ENCODE results near the gene TEAD3.
"Not testable (repeated sequence)": the region's sequence is repeated elsewhere in the genome, so short reads cannot be mapped to it uniquely, and the experiment has no call there.

TEAD3 gene

DNA sequence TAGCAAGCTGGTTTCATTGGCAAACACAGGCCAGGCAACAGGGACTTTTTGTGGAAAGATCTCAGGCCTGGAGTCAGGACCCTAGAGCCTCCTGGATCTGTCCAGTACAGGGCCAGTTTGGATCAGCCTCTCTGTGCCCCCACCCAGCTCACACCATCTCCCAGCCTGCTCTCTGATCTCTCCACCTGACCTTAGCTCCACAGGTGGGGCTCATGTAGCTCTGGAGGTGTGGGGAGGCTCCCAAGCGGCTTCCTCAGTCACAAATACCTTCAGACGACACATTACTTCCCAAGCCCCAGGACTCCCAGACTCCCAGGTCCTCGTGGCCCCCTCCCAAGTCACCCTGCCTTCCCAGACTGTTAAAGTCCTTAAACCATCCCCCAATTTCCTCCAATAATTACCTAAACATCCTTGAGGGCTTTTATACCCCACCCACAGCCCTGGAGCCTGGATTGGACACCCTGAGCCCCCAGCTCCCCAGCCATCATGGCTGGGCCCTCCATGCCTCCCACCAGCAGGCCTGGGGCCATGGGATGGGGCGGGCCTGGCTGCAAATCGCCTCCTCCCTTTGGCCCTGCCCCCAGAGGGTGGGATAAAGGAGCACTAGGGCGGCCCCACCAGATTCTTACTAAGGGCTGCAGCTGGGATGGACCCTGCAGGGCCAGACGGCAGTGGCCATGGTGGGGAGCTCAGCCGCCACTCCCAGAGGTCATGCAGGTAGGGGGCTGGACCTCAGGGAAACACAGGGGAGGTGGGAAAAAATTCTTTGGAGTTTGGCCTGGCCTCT, 60.6 kb downstream of the TEAD3 start:
- peak overlapping the region in 1 of 2 donors; percentile 46 for H3K27ac Mint-ChIP-seq
- no peak overlapping the region for H3K4me3 Mint-ChIP-seq
- ATAC-seq (replicated peaks) (no peak), DNase-seq (no peak)
- no peaks in the 10 kb centered on the region for H3K36me3 Mint-ChIP-seq (ENCODE audit: insufficient read depth)
- no peaks in the 10 kb centered on the region for H3K9me3 Mint-ChIP-seq
- no peaks in the 10 kb centered on the region for H3K27me3 Mint-ChIP-seq
- H3K4me1 Mint-ChIP-seq (ENCODE audit: low read depth in 2 of 2) = no peaks in the 10 kb centered on the region

DNA sequence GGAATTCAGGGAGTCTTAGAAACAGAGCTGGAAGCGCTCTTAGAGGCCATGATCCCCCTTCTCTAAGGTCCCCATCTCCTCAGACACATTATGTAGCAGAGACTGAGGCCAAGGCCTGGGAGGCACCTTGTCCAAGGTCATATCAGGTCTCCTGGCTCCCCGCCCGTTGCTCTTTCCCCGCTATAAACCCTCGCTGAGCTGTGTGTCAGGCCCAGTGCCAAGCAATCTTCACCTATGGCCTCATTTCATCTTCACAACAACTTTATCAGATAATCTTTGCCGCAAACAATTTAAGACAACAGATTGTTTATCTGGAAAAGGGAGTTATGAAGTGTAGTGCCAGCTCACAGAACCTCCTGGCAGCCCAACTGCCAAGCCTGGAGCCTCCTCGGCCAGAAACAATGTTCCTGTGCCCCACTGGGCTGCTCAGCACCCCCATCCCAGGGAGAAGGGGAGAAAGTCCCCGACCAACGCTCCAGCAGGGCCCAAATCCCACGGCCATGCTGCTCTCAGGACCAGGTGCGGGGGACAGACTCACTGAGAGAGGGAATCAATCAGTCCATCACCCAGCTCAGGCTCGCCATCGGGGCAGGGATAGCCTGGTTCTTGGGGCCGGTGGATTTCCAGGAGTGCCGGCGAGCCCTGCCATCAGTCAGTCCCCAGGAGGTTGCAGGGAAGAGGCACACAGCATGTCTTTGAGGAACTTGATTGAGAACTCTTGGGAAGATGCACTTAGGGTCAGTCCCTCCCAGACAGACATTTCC, 61.6 kb downstream of the TEAD3 start:
- no peaks in the 10 kb centered on the region for H3K27me3 Mint-ChIP-seq

DNA sequence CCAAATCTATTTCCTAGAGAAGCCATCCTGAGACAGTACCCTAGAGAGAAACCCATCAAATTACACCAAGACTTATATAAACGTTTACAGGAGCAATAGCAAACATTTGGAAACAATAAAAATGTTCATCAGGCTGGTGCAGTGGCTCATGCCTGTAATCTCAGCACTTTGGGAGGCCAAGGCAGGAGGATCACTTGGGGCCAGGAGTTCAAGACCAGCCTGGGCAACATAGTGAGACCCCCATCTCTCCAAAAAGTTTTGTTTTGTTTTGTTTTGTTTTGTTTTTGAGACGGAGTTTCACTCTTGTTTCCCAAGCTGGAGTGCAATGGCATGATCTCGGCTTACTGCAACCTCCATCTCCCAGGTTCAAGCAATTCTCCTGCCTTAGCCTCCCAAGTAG, 64.2 kb downstream of the TEAD3 start:
- ATAC-seq (replicated peaks); H3K36me3 Mint-ChIP-seq (ENCODE audit: insufficient read depth); H3K27me3 Mint-ChIP-seq; H3K9me3 Mint-ChIP-seq; H3K4me1 Mint-ChIP-seq (ENCODE audit: low read depth in 2 of 2); H3K4me3 Mint-ChIP-seq; H3K27ac Mint-ChIP-seq; DNase-seq: not testable (repeated sequence)

More for the DNA sequence above, 61.6 kb downstream of the TEAD3 start:
- peak overlapping the region in 1 of 2 donors; percentile 35 for H3K27ac Mint-ChIP-seq
- no peak for ATAC-seq (replicated peaks)
- H3K36me3 Mint-ChIP-seq (ENCODE audit: insufficient read depth) = no peaks in the 10 kb centered on the region
- no peak for DNase-seq
- no peaks in the 10 kb centered on the region for H3K9me3 Mint-ChIP-seq
- H3K4me3 Mint-ChIP-seq = no peak overlapping the region
- no peaks in the 10 kb centered on the region for H3K4me1 Mint-ChIP-seq (ENCODE audit: low read depth in 2 of 2)

DNA sequence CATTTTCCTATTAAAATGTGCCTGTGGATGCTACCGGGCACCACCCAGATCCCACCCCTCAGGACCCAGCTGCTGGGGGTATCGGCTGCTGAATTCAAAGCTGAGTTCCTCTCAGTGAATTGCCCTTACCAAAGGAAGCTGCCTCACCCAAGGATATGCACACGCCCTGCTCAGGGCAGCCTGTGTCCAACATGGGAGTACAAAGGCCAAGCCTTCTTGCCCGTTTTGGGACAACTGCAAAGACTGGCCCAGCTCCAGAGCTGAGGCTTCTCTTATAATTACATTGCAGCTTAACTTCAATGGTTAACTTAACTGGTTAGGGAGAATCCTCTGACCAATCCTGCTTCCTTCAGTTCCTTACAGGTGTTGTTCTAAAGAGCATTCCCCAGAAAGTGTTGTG, 64.6 kb downstream of the TEAD3 start:
- Mint-ChIP-seq H3K27ac (no peak overlapping the region), H3K4me1 (ENCODE audit: low read depth in 2 of 2) (no peaks in the 10 kb centered on the region), H3K36me3 (ENCODE audit: insufficient read depth) (peaks cover 4% of the 10 kb centered on the region), H3K27me3 (no peaks in the 10 kb centered on the region), H3K9me3 (peaks cover 0 to 2% of the 10 kb centered on the region in 2 donors), H3K4me3 (no peak overlapping the region)
- ATAC-seq (replicated peaks) (no peak), DNase-seq (no peak)

DNA sequence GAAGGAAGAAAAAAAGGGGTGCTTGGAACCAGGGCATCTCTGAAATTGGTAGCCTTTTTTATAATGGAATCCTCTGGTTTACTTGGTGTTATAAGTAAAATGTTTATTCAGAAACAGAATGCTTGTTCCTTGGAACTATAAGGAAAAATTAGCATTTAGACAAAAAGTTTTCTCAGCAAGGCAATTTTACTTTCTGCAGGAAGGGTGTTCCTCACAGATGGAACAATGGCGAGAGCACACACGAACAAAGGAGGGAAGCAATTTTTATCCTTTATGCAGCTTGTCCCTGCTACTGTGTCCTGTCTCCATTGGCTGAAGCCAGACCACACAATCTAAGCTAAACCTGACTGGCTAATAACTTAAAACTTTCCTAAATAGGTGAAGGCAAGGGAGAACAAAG, 67.4 kb downstream of the TEAD3 start:
- no peak for DNase-seq
- peaks cover 11% of the 10 kb centered on the region for H3K36me3 Mint-ChIP-seq (ENCODE audit: insufficient read depth)
- H3K4me1 Mint-ChIP-seq (ENCODE audit: low read depth in 2 of 2) = no peaks in the 10 kb centered on the region
- no peak overlapping the region for H3K27ac Mint-ChIP-seq
- H3K9me3 Mint-ChIP-seq = peaks cover 0 to 2% of the 10 kb centered on the region in 2 donors
- H3K4me3 Mint-ChIP-seq = no peak overlapping the region
- H3K27me3 Mint-ChIP-seq = no peaks in the 10 kb centered on the region
- no peak for ATAC-seq (replicated peaks)

DNA sequence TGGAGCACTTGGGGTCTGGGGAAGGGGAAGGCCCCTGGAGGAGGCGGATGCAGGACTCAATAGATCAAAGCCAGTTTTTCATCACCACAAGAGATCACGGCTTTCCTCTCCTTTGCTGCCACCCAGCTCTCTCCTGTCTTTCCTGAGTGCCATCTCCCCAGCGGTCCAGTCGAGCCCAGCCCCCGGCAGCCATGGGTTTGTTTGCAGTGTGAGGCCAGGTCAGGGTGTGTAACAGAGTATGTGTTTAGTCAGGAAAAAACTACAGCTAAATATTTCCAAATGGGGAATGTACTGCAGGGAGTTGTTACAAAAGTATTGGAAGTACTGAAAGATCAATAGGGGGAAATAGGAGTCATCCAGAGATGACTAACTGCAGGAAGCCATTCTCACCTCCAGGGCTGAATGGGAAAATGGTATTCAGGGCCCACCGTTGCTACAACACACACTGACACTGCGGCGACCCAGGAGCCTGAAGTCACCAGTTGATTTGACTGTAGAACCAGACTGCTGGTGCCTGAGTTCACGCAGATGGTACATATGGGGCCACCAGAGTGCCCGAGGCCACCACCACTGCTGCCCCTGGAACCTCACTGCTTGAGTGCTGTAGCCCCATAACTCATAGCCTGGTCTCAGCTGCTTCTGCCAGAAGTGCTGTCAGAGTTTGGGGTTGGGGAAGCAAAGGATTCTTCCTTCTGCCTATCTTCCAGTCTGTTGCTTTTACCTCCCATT, 68.3 kb downstream of the TEAD3 start:
- no peak overlapping the region for H3K27ac Mint-ChIP-seq
- ATAC-seq (replicated peaks) = no peak
- H3K27me3 Mint-ChIP-seq = no peaks in the 10 kb centered on the region

DNA sequence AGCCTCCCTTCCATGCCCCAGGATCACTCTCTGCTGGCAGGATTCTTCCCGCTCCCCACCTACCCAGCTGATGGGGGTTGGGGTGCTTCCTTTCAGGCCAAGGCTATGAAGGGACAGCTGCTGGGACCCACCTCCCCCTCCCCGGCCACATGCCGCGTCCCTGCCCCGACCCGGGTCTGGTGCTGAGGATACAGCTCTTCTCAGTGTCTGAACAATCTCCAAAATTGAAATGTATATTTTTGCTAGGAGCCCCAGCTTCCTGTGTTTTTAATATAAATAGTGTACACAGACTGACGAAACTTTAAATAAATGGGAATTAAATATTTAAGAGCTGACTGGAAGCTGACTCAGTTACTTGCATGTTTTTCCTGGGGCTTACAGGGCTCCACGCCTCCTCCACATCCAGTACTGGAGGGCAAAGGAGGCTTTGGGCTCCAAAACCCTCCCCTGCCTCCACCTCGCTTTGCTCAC, 69.0 kb downstream of the TEAD3 start:
- H3K9me3 Mint-ChIP-seq = peaks cover 0 to 2% of the 10 kb centered on the region in 2 donors
- no peaks in the 10 kb centered on the region for H3K4me1 Mint-ChIP-seq (ENCODE audit: low read depth in 2 of 2)

More for the DNA sequence above, 68.3 kb downstream of the TEAD3 start:
- H3K9me3 Mint-ChIP-seq = peaks cover 0 to 2% of the 10 kb centered on the region in 2 donors
- no peaks in the 10 kb centered on the region for H3K4me1 Mint-ChIP-seq (ENCODE audit: low read depth in 2 of 2)
- no peak for DNase-seq
- peaks cover 16% of the 10 kb centered on the region for H3K36me3 Mint-ChIP-seq (ENCODE audit: insufficient read depth)
- no peak overlapping the region for H3K4me3 Mint-ChIP-seq

DNA sequence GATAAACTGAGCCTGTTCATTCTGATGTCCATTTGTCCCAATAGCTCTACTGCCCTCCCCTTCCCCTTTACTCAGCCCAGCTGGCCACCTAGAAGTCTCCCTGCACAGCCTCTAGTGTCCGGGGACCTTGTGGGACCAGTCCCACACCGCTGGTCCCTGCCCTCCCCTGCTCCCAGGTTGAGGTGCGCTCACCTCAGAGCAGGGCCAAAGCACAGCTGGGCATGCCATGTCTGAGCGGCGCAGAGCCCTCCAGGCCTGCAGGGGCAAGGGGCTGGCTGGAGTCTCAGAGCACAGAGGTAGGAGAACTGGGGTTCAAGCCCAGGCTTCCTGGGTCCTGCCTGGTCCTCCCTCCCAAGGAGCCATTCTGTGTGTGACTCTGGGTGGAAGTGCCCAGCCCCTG, 69.4 kb downstream of the TEAD3 start:
- no peak for ATAC-seq (replicated peaks)
- Mint-ChIP-seq H3K9me3 (peaks cover 0 to 2% of the 10 kb centered on the region in 2 donors), H3K36me3 (ENCODE audit: insufficient read depth) (peaks cover 27% of the 10 kb centered on the region), H3K4me3 (no peak overlapping the region), H3K27me3 (no peaks in the 10 kb centered on the region), H3K4me1 (ENCODE audit: low read depth in 2 of 2) (no peaks in the 10 kb centered on the region), H3K27ac (no peak overlapping the region)
- no peak for DNase-seq

More for the DNA sequence above, 69.0 kb downstream of the TEAD3 start:
- H3K27ac Mint-ChIP-seq = no peak overlapping the region
- DNase-seq = no peak
- no peak for ATAC-seq (replicated peaks)
- H3K27me3 Mint-ChIP-seq = no peaks in the 10 kb centered on the region
- peaks cover 23% of the 10 kb centered on the region for H3K36me3 Mint-ChIP-seq (ENCODE audit: insufficient read depth)
- H3K4me3 Mint-ChIP-seq = no peak overlapping the region

DNA sequence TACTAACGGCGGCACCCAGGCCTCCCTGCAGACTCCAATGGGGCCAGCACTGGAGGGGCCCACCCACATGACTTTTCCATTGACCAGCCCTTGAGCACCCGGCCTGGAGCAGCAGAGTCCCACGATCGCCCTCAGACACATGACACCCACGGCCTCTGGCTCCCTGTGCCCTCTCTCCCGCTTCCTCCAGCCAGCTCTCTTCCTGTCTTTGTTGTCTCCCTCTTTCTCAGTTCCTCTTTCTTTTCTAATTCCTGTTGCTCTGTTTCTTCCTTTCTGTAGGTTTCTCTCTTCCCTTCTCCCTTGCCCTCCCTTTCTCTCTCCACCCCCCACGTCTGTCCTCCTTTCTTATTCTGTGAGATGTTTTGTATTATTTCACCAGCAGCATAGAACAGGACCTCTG, 70.8 kb downstream of the TEAD3 start:
- H3K4me1 Mint-ChIP-seq (ENCODE audit: low read depth in 2 of 2) = no peaks in the 10 kb centered on the region
- ATAC-seq (replicated peaks) (no peak), DNase-seq (no peak)
- H3K4me3 Mint-ChIP-seq = no peak overlapping the region
- H3K36me3 Mint-ChIP-seq (ENCODE audit: insufficient read depth) = peaks cover 38% of the 10 kb centered on the region
- H3K27ac Mint-ChIP-seq = no peak overlapping the region
- peaks cover 0 to 2% of the 10 kb centered on the region in 2 donors for H3K9me3 Mint-ChIP-seq
- H3K27me3 Mint-ChIP-seq = no peaks in the 10 kb centered on the region

DNA sequence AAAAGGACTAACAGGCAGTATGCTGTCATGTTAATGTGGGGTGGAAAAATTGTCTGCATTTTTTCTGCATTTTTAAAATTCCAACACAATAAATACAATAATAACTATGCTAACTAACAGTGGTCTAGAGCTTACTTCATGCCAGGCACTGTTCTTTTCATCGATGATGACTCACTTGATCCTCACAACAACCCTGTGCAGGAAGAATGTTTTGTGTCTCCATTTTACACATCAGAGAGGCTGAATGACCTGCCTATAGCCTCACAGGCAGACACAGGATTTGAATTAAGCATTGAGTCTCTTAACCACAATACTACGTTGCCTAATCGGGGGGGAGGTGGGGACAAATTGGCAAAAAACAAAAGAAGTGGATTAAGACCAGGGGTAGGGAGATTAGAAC, 71.6 kb downstream of the TEAD3 start:
- Mint-ChIP-seq H3K9me3 (peaks cover 0 to 2% of the 10 kb centered on the region in 2 donors), H3K36me3 (ENCODE audit: insufficient read depth) (peaks cover 41% of the 10 kb centered on the region), H3K4me3 (no peak overlapping the region), H3K4me1 (ENCODE audit: low read depth in 2 of 2) (no peaks in the 10 kb centered on the region), H3K27ac (no peak overlapping the region), H3K27me3 (no peaks in the 10 kb centered on the region)
- ATAC-seq (replicated peaks) = no peak
- no peak for DNase-seq

All from effector memory CD8-positive, alpha-beta T cell (primary cell).